GM15510 (cell line): ENCODE results near the gene TTC28.

Source experiments
- POLR2A ChIP-seq: IDR thresholded peaks from 3 replicates; pipeline ENCODE4 v1.6.1; 2011; ENCODE audit warnings: borderline replicate concordance; ENCODE audit not compliant: insufficient read length; ENCODE audit errors: extremely low read depth

Gene TTC28

GRCh38 chr22:28608546-28608945 is 71.1 kb downstream of the TTC28 start:
- TF ChIP-seq POLR2A: no peak

GRCh38 chr22:28607795-28608194 is 71.8 kb downstream of the TTC28 start:
- no peak for TF ChIP-seq POLR2A

DNA sequence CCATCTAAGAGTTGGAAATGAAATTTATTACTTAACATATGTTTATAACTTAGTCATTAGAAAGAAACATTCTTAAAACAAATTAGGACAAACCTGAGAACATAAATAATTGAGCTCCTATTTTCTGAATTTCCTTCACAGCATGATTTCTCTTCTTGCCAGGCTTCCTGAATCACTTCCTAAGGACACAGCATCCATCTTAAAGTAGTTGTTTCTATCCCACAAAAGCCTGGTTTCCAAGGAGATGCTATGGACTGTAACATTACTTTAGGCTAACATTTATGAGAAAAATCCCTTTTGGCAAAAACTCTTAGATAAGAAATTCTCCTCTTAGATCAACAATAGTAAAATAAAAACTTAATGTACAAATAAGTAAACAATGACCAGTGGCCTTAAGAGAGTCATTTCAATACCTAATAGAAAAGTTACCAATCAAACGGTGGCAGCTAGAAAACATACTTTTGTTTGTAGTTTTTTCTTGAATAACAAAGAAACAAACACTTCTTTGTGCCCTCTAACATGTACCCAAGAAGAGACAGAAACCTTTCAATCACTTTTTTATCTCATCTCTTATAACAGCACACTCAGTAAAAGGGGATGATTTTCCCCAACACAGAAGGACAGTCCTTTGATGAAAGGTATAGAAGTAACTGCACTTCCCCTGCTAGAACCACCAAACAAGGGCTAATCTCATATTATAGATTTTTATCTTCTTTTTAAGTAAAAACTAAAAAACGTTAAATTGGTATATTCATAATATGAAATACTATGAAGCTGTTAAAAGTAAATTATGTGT is 74.5 kb downstream of the TTC28 start:
- no peak for TF ChIP-seq POLR2A

DNA sequence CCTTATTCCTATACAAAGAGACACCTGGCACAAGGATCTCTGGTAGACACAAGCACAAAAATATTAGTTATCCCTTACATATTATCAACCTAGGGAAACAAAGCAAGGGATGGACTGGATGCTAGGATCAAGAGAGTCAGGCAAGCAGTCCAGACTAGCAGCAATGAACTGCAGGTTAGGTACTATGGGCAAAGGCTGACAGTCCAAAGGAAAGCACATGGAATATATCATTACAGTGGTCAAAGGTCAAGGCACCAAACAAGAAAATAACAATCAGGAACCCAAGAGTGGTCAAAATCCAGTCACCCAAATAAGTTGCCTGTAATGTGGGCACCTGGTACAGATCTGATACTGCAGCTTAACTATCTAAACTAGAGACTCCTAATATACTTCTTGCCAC is 77.7 kb downstream of the TTC28 start:
- no peak for TF ChIP-seq POLR2A

GRCh38 chr22:28600546-28601143 is 79.0 kb downstream of the TTC28 start:
- TF ChIP-seq POLR2A: no peak

- TF ChIP-seq POLR2A: no peak
Observed at GRCh38 chr22:28599693-28600092, 79.9 kb downstream of the TTC28 start.

- TF ChIP-seq POLR2A: no peak
Observed at GRCh38 chr22:28597665-28598064, 82.0 kb downstream of the TTC28 start.

GRCh38 chr22:28594797-28595462 is 84.7 kb downstream of the TTC28 start:
- no peak for TF ChIP-seq POLR2A

GRCh38 chr22:28594076-28594796 is 85.4 kb downstream of the TTC28 start:
- no peak for TF ChIP-seq POLR2A

DNA sequence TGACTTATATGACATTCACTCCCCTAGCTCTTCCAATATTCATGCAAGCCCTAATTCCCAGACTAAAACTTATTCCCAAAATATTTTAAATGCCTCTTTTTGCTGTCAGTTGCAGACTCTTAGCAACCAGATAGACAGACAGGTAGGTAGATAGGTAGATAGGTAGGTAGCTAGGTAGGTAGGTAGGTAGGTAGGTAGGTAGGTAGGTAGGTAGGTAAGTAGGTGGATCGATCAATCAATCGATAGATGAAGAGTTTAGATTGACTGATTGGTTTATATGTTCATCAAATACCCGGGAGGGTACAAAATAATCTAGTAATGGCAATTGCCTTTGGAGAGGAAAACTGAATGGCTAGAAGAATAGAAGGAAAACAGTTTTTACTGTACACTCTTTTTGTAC is 86.3 kb downstream of the TTC28 start:
- no peak for TF ChIP-seq POLR2A

DNA sequence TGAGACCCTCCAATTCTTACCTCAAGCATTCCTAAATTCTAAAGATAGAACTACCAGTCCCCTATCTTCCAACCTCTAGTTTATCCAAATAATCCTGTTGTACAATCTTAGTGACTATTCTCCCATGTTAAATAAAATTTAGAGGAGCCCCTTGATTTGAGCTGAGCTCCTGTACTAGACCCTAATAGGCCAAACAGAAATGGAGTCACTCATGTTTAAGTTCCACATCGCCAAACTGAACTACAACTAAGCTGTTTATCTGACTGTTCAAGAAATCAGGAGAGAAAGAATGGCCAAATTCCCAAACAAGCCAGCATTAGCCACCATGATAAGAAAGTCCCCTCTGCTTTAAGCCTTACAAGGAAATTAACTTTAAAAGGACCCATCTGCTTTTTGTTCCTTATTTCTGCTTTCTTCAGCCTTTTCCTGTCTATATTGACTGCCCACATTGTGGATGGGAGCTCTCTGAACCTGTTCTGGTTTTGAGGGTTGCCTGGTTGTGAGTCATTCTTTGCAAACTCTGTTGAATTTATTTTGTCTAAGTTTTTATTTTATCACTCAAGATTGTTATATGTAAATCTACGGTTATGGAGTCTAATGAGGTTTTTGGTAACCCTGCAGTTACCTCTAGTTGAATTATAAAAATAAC is 90.4 kb downstream of the TTC28 start:
- TF ChIP-seq POLR2A: no peak

- TF ChIP-seq POLR2A: no peak
Observed at GRCh38 chr22:28585324-28585723, 94.3 kb downstream of the TTC28 start.

- TF ChIP-seq POLR2A: no peak
Observed at GRCh38 chr22:28582806-28583205, 96.8 kb downstream of the TTC28 start.

DNA sequence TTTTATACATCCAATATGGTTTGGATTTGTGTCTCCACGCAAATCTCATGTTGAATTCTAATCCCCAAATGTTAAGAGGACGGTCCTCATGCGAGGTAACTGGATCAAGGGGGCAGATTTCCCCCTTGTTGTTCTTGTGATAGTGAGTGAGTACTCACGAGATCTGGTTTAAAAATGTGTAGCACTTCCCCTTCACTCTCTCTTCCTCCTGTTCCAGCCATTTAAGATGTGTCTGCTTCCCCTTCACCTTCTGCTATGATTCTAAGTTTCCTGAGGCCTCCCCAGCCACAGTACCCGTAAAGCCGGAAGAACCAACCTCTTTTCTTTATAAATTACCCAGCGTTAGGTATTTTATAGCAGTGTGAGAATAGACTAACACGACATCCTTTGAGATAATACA is 98.6 kb downstream of the TTC28 start:
- no peak for TF ChIP-seq POLR2A

DNA sequence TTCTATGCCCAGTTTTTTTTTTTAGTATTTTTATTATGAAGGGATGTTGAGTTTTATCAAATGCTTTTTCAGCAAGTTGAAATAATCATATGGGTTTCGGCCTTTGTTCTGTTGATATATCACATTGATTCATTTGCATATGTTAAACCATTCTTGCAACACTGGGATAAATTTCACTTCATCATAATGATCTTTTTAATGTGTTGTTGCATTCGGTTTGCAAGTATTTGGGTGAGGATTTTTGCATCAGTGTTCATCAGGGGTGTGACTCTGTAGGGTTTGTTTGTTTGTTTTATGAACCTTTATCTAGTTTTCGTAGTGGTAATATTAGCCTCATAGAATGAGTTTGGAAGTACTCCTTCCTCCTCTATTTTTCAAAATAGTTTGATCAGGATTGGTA is 103.5 kb downstream of the TTC28 start:
- no peak for TF ChIP-seq POLR2A
